HEK293 (cell line): Measurements from ENCODE around the gene NATD1.
A peak's percentile ranks its signal among the peaks of the same experiment; 100 is the strongest.

Experiments used
- CTCF ChIA-PET: fragments of 350-600 bp; formaldehyde crosslinking; extraction: SDS; loops from one replicate; lab custom pipeline; 2021; ENCODE audit warnings: antibody characterized with exemption; lab: Yijun Ruan, JAX
- POLR2A ChIA-PET: fragments of 300-600 bp; formaldehyde crosslinking; extraction: SDS; loops from one replicate; lab custom pipeline; 2020; ENCODE audit warnings: antibody characterized with exemption, inconsistent platforms; lab: Yijun Ruan, JAX
- H3K27ac ChIP-seq: fragments of 200-500 bp; sonication (Bioruptor generic); 2 replicates; pipeline ENCODE4 v1.5.1; 2014; ENCODE audit warnings: low read depth, low read length, control low read depth, inconsistent platforms; ENCODE audit errors: extremely low read depth
- H3K36me3 ChIP-seq, 2 experiments: fragments of 200-500 bp in 1 of 2; sonication (Bioruptor generic) in 1 of 2; 1 replicate in 1 of 2; 2 replicates in 1 of 2; pipeline ENCODE4 v1.5.1; 2014 to 2017; ENCODE audit warnings: inconsistent platforms in 2 of 2, low read length in 2 of 2; ENCODE audit not compliant: control insufficient read depth in 2 of 2, insufficient read depth in 1 of 2
- H3K4me1 ChIP-seq: fragments of 200-500 bp; sonication (Bioruptor generic); 2 replicates; pipeline ENCODE4 v1.5.1; 2014; ENCODE audit warnings: mild to moderate bottlenecking, low read length, inconsistent platforms; ENCODE audit not compliant: control insufficient read depth, insufficient read depth
- H3K4me3 ChIP-seq: 2 replicates; pipeline ENCODE4 v1.5.1; 2011; ENCODE audit warnings: low read depth, mild to moderate bottlenecking, control low read depth, low read length, moderate library complexity
- H3K9me3 ChIP-seq: fragments of 200-500 bp; sonication (Bioruptor generic); 2 replicates; pipeline ENCODE4 v1.5.1; 2014; ENCODE audit warnings: low read depth, low read length, inconsistent platforms; ENCODE audit not compliant: control insufficient read depth, insufficient read depth
- EGR2 ChIP-seq: fragments of 450-650 bp; formaldehyde crosslinking; IDR thresholded peaks from 2 replicates; pipeline ENCODE4 v1.5.1; 2016; ENCODE audit warnings: low read depth, missing biosample characterization, missing genetic modification characterization
- HOXC10 ChIP-seq: sonication (generic); formaldehyde crosslinking; IDR thresholded peaks from 2 replicates; pipeline ENCODE4 v1.8.1; 2023; ENCODE audit warnings: mild to moderate bottlenecking, missing genetic modification reagents
- SP2 ChIP-seq: fragments of 450-650 bp; formaldehyde crosslinking; IDR thresholded peaks from 2 replicates; pipeline ENCODE4 v1.5.1; 2016; ENCODE audit warnings: missing biosample characterization, missing genetic modification characterization
- YY1 ChIP-seq: fragments of 450-650 bp; formaldehyde crosslinking; IDR thresholded peaks from 2 replicates; pipeline ENCODE4 v1.5.1; 2018; ENCODE audit warnings: missing biosample characterization, missing genetic modification characterization
- ZFP37 ChIP-seq: fragments of 450-650 bp; formaldehyde crosslinking; IDR thresholded peaks from 2 replicates; pipeline ENCODE4 v1.5.1; 2016; ENCODE audit warnings: missing biosample characterization, missing genetic modification characterization
- ZNF112 ChIP-seq: fragments of 450-650 bp; formaldehyde crosslinking; IDR thresholded peaks from 2 replicates; pipeline ENCODE4 v1.5.0; 2017; ENCODE audit warnings: missing biosample characterization, missing genetic modification characterization
- ZNF157 ChIP-seq: fragments of 450-650 bp; formaldehyde crosslinking; IDR thresholded peaks from 2 replicates; pipeline ENCODE4 v1.5.1; 2016; ENCODE audit warnings: missing biosample characterization, missing genetic modification characterization
- ZNF23 ChIP-seq: fragments of 450-650 bp; formaldehyde crosslinking; IDR thresholded peaks from 2 replicates; pipeline ENCODE4 v1.5.1; 2016; ENCODE audit warnings: missing biosample characterization, missing genetic modification characterization, borderline replicate concordance
- ZNF398 ChIP-seq: fragments of 450-650 bp; formaldehyde crosslinking; IDR thresholded peaks from 2 replicates; pipeline ENCODE4 v1.5.1; 2017; ENCODE audit warnings: missing biosample characterization, missing genetic modification characterization
- ZNF416 ChIP-seq: fragments of 450-650 bp; formaldehyde crosslinking; IDR thresholded peaks from 2 replicates; pipeline ENCODE4 v1.5.1; 2016; ENCODE audit warnings: missing biosample characterization, missing genetic modification characterization
- ZNF529 ChIP-seq: fragments of 450-650 bp; formaldehyde crosslinking; IDR thresholded peaks from 2 replicates; pipeline ENCODE4 v1.5.1; 2017; ENCODE audit warnings: missing genetic modification characterization, missing biosample characterization; ENCODE audit not compliant: insufficient replicate concordance
- ZNF555 ChIP-seq: fragments of 450-650 bp; formaldehyde crosslinking; conservative IDR thresholded peaks from 2 replicates; pipeline ENCODE4 v1.5.1; 2017; ENCODE audit warnings: missing biosample characterization, mild to moderate bottlenecking, missing genetic modification characterization, inconsistent platforms
- ZNF571 ChIP-seq: fragments of 450-650 bp; formaldehyde crosslinking; IDR thresholded peaks from 2 replicates; pipeline ENCODE4 v1.5.0; 2017; ENCODE audit warnings: missing biosample characterization, missing genetic modification characterization
- ZNF623 ChIP-seq: fragments of 450-650 bp; formaldehyde crosslinking; IDR thresholded peaks from 2 replicates; pipeline ENCODE4 v1.5.1; 2016; ENCODE audit warnings: missing biosample characterization, missing genetic modification characterization
- ZNF658 ChIP-seq: fragments of 450-650 bp; formaldehyde crosslinking; IDR thresholded peaks from 2 replicates; pipeline ENCODE4; 2016; ENCODE audit warnings: missing biosample characterization, missing genetic modification characterization
- ZNF701 ChIP-seq: fragments of 450-650 bp; formaldehyde crosslinking; IDR thresholded peaks from 2 replicates; pipeline ENCODE4 v1.5.1; 2016; ENCODE audit warnings: missing biosample characterization, missing genetic modification characterization
- ZNF707 ChIP-seq: fragments of 450-650 bp; formaldehyde crosslinking; IDR thresholded peaks from 2 replicates; pipeline ENCODE4 v1.5.1; 2016; ENCODE audit warnings: missing biosample characterization, missing genetic modification characterization
- ZNF747 ChIP-seq: fragments of 450-650 bp; formaldehyde crosslinking; IDR thresholded peaks from 2 replicates; pipeline ENCODE4 v1.5.1; 2016; ENCODE audit warnings: missing biosample characterization, missing genetic modification characterization
- ZNF830 ChIP-seq: fragments of 450-650 bp; IDR thresholded peaks from 2 replicates; pipeline ENCODE4 v1.5.0; 2018; ENCODE audit warnings: missing biosample characterization, missing genetic modification characterization, low read depth, mild to moderate bottlenecking, moderate library complexity
- TF ChIP-seq, protein P1 (sequence below): fragments of 450-650 bp; formaldehyde crosslinking; IDR thresholded peaks from 2 replicates; pipeline ENCODE4 v1.5.1; 2016; ENCODE audit warnings: missing biosample characterization, missing genetic modification characterization
- TF ChIP-seq, protein P2 (sequence below): fragments of 450-650 bp; formaldehyde crosslinking; IDR thresholded peaks from 2 replicates; pipeline ENCODE4 v1.5.1; 2016; ENCODE audit warnings: missing biosample characterization, missing genetic modification characterization
- TF ChIP-seq, protein P3 (sequence below): fragments of 450-650 bp; IDR thresholded peaks from 2 replicates; pipeline ENCODE4 v1.5.1; 2018; ENCODE audit warnings: missing biosample characterization, missing genetic modification characterization

NATD1 gene

DNA sequence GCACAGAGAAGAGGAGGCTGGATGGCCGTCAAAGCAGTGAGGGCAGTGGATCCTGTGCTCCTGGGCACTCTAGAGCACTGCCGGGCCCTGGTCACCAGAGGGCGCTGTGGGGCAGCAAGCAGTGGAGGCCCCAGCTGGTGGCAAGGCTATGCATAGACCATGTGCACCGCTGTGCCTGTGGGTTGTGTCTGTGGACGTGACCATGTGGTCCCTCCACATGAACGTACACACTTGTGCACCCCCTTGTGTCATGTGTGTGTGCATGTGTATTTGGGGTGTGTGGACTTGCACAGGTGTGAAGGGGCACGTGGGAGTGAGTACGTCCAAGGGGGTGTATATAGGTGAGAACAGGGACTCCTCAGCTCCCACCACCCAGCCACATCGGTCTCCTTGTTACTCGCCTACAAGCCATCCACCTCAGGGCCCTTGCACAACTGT, 26.9 kb upstream of the NATD1 start (continued):
- TF ChIP-seq ZNF701 (tag by site-specific recombination), result no peak
- TF ChIP-seq YY1 (tag by site-specific recombination), result peak; percentile 41; the same call in 1 of the 2 replicates
- TF ChIP-seq, protein P1, sequence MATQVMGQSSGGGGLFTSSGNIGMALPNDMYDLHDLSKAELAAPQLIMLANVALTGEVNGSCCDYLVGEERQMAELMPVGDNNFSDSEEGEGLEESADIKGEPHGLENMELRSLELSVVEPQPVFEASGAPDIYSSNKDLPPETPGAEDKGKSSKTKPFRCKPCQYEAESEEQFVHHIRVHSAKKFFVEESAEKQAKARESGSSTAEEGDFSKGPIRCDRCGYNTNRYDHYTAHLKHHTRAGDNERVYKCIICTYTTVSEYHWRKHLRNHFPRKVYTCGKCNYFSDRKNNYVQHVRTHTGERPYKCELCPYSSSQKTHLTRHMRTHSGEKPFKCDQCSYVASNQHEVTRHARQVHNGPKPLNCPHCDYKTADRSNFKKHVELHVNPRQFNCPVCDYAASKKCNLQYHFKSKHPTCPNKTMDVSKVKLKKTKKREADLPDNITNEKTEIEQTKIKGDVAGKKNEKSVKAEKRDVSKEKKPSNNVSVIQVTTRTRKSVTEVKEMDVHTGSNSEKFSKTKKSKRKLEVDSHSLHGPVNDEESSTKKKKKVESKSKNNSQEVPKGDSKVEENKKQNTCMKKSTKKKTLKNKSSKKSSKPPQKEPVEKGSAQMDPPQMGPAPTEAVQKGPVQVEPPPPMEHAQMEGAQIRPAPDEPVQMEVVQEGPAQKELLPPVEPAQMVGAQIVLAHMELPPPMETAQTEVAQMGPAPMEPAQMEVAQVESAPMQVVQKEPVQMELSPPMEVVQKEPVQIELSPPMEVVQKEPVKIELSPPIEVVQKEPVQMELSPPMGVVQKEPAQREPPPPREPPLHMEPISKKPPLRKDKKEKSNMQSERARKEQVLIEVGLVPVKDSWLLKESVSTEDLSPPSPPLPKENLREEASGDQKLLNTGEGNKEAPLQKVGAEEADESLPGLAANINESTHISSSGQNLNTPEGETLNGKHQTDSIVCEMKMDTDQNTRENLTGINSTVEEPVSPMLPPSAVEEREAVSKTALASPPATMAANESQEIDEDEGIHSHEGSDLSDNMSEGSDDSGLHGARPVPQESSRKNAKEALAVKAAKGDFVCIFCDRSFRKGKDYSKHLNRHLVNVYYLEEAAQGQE (tag by site-specific recombination), result no peak
- TF ChIP-seq ZNF23 (tag by site-specific recombination), result no peak
- no peak for TF ChIP-seq SP2 (tag by site-specific recombination)
- no peak for TF ChIP-seq ZNF658 (tag by site-specific recombination)
- TF ChIP-seq ZNF157 (tag by site-specific recombination), result no peak
- TF ChIP-seq ZNF747 (tag by site-specific recombination), result no peak
- no peak for TF ChIP-seq ZNF571 (tag by site-specific recombination)
- no peak for TF ChIP-seq ZNF112 (tag by site-specific recombination)
- no peak for TF ChIP-seq ZNF555
- TF ChIP-seq, protein P2, sequence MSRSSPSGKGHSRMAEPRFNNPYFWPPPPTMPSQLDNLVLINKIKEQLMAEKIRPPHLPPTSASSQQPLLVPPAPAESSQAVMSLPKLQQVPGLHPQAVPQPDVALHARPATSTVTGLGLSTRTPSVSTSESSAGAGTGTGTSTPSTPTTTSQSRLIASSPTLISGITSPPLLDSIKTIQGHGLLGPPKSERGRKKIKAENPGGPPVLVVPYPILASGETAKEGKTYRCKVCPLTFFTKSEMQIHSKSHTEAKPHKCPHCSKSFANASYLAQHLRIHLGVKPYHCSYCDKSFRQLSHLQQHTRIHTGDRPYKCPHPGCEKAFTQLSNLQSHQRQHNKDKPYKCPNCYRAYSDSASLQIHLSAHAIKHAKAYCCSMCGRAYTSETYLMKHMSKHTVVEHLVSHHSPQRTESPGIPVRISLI (tag by site-specific recombination), result no peak
- TF ChIP-seq ZNF830 (tag by site-specific recombination), result no peak
- no peak for TF ChIP-seq HOXC10 (CRISPR knock-in tag)
- 0 out of 2 replicates have a peak, but pooled peaks have one; percentile 53 for TF ChIP-seq ZFP37 (tag by site-specific recombination)
- TF ChIP-seq, protein P3, sequence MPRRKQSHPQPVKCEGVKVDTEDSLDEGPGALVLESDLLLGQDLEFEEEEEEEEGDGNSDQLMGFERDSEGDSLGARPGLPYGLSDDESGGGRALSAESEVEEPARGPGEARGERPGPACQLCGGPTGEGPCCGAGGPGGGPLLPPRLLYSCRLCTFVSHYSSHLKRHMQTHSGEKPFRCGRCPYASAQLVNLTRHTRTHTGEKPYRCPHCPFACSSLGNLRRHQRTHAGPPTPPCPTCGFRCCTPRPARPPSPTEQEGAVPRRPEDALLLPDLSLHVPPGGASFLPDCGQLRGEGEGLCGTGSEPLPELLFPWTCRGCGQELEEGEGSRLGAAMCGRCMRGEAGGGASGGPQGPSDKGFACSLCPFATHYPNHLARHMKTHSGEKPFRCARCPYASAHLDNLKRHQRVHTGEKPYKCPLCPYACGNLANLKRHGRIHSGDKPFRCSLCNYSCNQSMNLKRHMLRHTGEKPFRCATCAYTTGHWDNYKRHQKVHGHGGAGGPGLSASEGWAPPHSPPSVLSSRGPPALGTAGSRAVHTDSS (tag by site-specific recombination), result no peak
- TF ChIP-seq ZNF707, result no peak

GRCh38 chr17:21279582-21279981, 26.4 kb upstream of the NATD1 start:
- POLR2A ChIA-PET, result interaction anchor here (1.4 kb wide), 1 partner anchor 27 kb away, joined by 7 read pairs; the partner anchor contains the start of gene NATD1
- H3K36me3 ChIP-seq, result no peaks in the 10 kb centered on the region
- TF ChIP-seq ZNF398 (no peak), ZNF830 (tag by site-specific recombination) (no peak), ZNF623 (no peak), ZNF416 (tag by site-specific recombination) (no peak), ZNF529 (no peak), EGR2 (no peak)
- no peak overlapping the region for H3K27ac ChIP-seq
- CTCF ChIA-PET, result interaction anchor here (0.6 to 5.1 kb wide), 18 partner anchors 8 to 238 kb away, joined by 3 to 63 read pairs (median 4); partner anchors contain the start of genes DHRS7B and TMEM11
- H3K9me3 ChIP-seq, result no peaks in the 10 kb centered on the region
- H3K4me3 ChIP-seq, result no peak overlapping the region
- H3K4me1 ChIP-seq, result peaks cover 9% of the 10 kb centered on the region
